Astrocyte (in vitro differentiated cells and primary cell): ENCODE measurements around the gene SPTBN2.

Experiments used
- EZH2 ChIP-seq: IDR thresholded peaks from 2 replicates; pipeline ENCODE4 v1.6.1; 2012; ENCODE audit warnings: mild to moderate bottlenecking, low read length, inconsistent platforms; ENCODE audit not compliant: insufficient read depth
- TF ChIP-seq, protein P1 (sequence below): IDR thresholded peaks from 2 replicates; pipeline ENCODE4 v1.5.1; 2011; ENCODE audit warnings: low read depth, mild to moderate bottlenecking, inconsistent platforms, low read length, moderate library complexity; ENCODE audit not compliant: insufficient read depth

DNA sequence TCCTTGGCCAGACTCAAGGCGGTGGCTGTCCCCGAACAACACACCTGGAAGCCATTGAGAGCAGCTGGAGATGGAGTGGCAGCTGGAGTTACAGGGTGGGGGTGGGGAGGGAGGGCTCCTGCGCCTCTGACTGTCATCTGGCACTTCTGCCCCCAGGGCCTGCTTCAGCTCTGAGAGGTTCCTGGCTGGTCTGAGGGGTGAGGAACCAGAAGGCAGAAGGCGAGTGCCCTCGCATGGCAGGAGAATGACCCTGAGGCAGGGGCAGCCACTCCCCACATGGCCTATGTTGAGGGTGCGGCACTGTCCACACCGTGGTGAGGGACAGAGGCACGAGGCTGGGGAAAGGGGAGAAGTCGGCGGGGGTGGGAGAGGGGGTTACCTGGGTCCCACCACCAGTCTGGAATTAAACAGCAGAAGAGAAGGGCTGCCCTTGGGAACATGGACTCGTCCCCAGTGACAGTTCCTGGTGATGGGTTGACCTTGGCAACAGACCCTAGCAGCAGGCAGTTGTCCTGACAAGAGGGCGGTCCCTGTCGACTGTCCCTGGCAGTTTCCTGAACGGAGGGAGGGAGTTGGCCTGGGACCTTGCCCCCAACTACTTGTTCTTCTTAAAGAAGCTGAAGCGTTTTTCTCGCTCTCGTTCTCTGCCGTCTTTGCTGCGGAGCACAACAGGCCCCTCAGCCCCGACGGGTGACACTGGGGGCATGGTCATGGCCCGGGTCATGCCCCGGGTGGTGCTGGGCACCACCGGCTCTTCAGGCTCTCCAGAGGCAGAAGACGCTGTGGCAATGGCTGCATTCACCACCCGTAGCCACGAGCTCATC, 43.5 kb downstream of the SPTBN2 start:
- no peak for TF ChIP-seq EZH2
- TF ChIP-seq, protein P1, sequence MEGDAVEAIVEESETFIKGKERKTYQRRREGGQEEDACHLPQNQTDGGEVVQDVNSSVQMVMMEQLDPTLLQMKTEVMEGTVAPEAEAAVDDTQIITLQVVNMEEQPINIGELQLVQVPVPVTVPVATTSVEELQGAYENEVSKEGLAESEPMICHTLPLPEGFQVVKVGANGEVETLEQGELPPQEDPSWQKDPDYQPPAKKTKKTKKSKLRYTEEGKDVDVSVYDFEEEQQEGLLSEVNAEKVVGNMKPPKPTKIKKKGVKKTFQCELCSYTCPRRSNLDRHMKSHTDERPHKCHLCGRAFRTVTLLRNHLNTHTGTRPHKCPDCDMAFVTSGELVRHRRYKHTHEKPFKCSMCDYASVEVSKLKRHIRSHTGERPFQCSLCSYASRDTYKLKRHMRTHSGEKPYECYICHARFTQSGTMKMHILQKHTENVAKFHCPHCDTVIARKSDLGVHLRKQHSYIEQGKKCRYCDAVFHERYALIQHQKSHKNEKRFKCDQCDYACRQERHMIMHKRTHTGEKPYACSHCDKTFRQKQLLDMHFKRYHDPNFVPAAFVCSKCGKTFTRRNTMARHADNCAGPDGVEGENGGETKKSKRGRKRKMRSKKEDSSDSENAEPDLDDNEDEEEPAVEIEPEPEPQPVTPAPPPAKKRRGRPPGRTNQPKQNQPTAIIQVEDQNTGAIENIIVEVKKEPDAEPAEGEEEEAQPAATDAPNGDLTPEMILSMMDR: no peak
